AG08395 (cell line): ENCODE measurements around the gene RPL12.

ENCODE experiments used
- DNase-seq: peaks from one replicate; pipeline ENCODE4 v3.0.0; 2012; ENCODE audit warnings: mixed read lengths, low spot score

Gene RPL12

GRCh38 chr9:127404631-127405030, 46.6 kb downstream of the RPL12 start:
- no peak for DNase-seq

- no peak for DNase-seq
Measured at GRCh38 chr9:127403507-127404192, 47.6 kb downstream of the RPL12 start.

- DNase-seq: no peak
Measured at GRCh38 chr9:127402401-127403090, 48.7 kb downstream of the RPL12 start.

GRCh38 chr9:127399736-127400269, 51.4 kb downstream of the RPL12 start:
- DNase-seq: no peak

- no peak for DNase-seq
Measured at GRCh38 chr9:127398715-127399400, 52.3 kb downstream of the RPL12 start.

GRCh38 chr9:127398275-127398647, 52.9 kb downstream of the RPL12 start:
- no peak for DNase-seq
